Transverse colon (tissue), 4 donors: ENCODE measurements around the gene NUCB2. TPM values are rescaled to one million over a fixed set of nuclear protein-coding genes. Genes with fewer than 3 reads are reported as not detected.

ENCODE experiments used
- DNase-seq: peaks from one replicate; pipeline ENCODE4 v3.0.0-alpha.2; 2019
- H3K27ac ChIP-seq, 4 donors: fragments of 200-600 bp; sonication (generic); 2 replicates each; pipeline ENCODE4 v1.5.1; 2016 to 2018; ENCODE audit warnings: inconsistent platforms in 4 of 4
- H3K27me3 ChIP-seq: fragments of 200-600 bp; sonication (generic); 2 replicates; pipeline ENCODE4 v1.5.1; 2017; ENCODE audit warnings: inconsistent platforms
- H3K36me3 ChIP-seq, 4 donors: fragments of 200-600 bp; sonication (generic); 2 replicates each; pipeline ENCODE4 v1.5.1; 2017 to 2019; ENCODE audit warnings: inconsistent platforms in 4 of 4
- H3K4me1 ChIP-seq, 4 donors: fragments of 200-600 bp; sonication (generic); 2 replicates each; pipeline ENCODE4 v1.5.1; 2017 to 2020; ENCODE audit warnings: inconsistent platforms in 4 of 4
- H3K4me3 ChIP-seq, 4 donors: fragments of 200-600 bp; sonication (generic); 1 replicate in 1 of 4; 2 replicates in 3 of 4; pipeline versions ENCODE4 v1.5.1 to v1.6.1; 2017 to 2019; ENCODE audit warnings: inconsistent platforms in 4 of 4
- H3K9me3 ChIP-seq, 2 donors: fragments of 200-600 bp; sonication (generic); 2 replicates each; pipeline ENCODE4 v1.5.1; 2017 to 2019; ENCODE audit warnings: inconsistent platforms in 2 of 2
- CTCF ChIP-seq, 5 experiments: fragments of 200-600 bp in 3 of 5; fragments of 450-650 bp in 2 of 5; sonication (generic) in 3 of 5; IDR thresholded peaks; 1 replicate in 2 of 5; 2 replicates in 3 of 5; pipeline ENCODE4 v1.5.1; 2016 to 2017; ENCODE audit warnings: antibody characterized with exemption in 5 of 5, inconsistent platforms in 3 of 5, mild to moderate bottlenecking in 2 of 5, moderate library complexity in 1 of 5
- EP300 ChIP-seq: sonication (generic); formaldehyde crosslinking; IDR thresholded peaks from one replicate; pipeline ENCODE4 v1.6.1; 2017; ENCODE audit warnings: antibody characterized with exemption, low read depth
- POLR2A ChIP-seq: fragments of 450-650 bp; IDR thresholded peaks from one replicate; pipeline ENCODE4 v1.6.1; 2016; ENCODE audit warnings: antibody characterized with exemption, mild to moderate bottlenecking, moderate library complexity
- POLR2AphosphoS5 ChIP-seq, 3 donors: sonication (generic); formaldehyde crosslinking; IDR thresholded peaks; one replicate each; pipeline ENCODE4 v1.6.1; 2016; ENCODE audit warnings: antibody characterized with exemption in 3 of 3
- WGBS, 2 donors: methylation state at CpG; one replicate each; pipeline ENCODE4 v1.1.5; 2018; ENCODE audit warnings: low coverage in 1 of 2; 5-methylcytosine and 5-hydroxymethylcytosine counted together
- in situ Hi-C, 4 donors: fragments of 200-750 bp; cut with MboI; loops; one replicate each; pipeline versions ENCODE4 v1.15.0 to v1.15.1; 2017; ENCODE audit warnings: low sequenced_read_pairs in 3 of 4, low pct_ligation_motif_present in 1 of 4, low pct_unique_long_range_greater_than_20kb in 1 of 4
- intact Hi-C: fragments of 100-400 bp; cut with DNase I; formaldehyde crosslinking; loops from one replicate; pipeline ENCODE4 v1.15.1; 2023; ENCODE audit warnings: low total_unique reads
- total RNA-seq, 4 donors: library from RNA; depleted of rRNA; stranded (reverse); fragments of >200 nt; gene quantifications; one replicate each; pipeline ENCODE4 v1.1.0, GENCODE V29; 2016

Gene NUCB2
- total RNA-seq, 4 donors from 2014 or later, result 5.0 to 28.9 (median 13.4) TPM

GRCh38 chr11:17273211-17273610, 3.3 kb upstream of the NUCB2 start:
- no peaks in the 10 kb centered on the region for H3K36me3 ChIP-seq
- no peaks in the 10 kb centered on the region for H3K9me3 ChIP-seq
- WGBS, 2 donors, result 60% methylated on average over 6 of the region's 6 CpGs; no CpG with 5 or more reads in 1 of the 2 donors
- no peak overlapping the region for H3K27ac ChIP-seq
- H3K27me3 ChIP-seq, result no peaks in the 10 kb centered on the region
- H3K4me1 ChIP-seq, result peaks cover 4 to 12% (median 7%) of the 10 kb centered on the region in 4 donors
- TF ChIP-seq POLR2AphosphoS5 (IDR thresholded peaks at IDR 0.05), result no peak
- no peak for TF ChIP-seq CTCF (IDR thresholded peaks at IDR 0.05)
- TF ChIP-seq EP300, result no peak
- no peak for TF ChIP-seq POLR2A
- intact Hi-C loops, result no loop called here
- no peak for DNase-seq
- in situ Hi-C loops, result no loop called here
- no peak overlapping the region for H3K4me3 ChIP-seq

GRCh38 chr11:17273668-17274282, 2.8 kb upstream of the NUCB2 start:
- in situ Hi-C loops, result no loop called here
- WGBS, 2 donors, result 80% methylated on average over 1 to 5 of the region's 5 CpGs
- no peak for DNase-seq

GRCh38 chr11:17275400-17276235, 921 bp upstream of the NUCB2 start:
- Histone ChIP-seq H3K4me1 (peaks cover 4 to 13% (median 9%) of the 10 kb centered on the region in 4 donors), H3K27ac (peak overlapping the region; percentile 91 to 92 (median 91)), H3K9me3 (no peaks in the 10 kb centered on the region), H3K36me3 (no peaks in the 10 kb centered on the region), H3K27me3 (no peaks in the 10 kb centered on the region), H3K4me3 (peak overlapping the region; percentile 83 to 98 (median 93))
- in situ Hi-C loops, result no loop called here
- WGBS, 2 donors, result 57 to 74% methylated on average over 9 to 10 of the region's 10 CpGs
- TF ChIP-seq EP300 (no peak), CTCF (IDR thresholded peaks at IDR 0.05) (no peak), POLR2A (no peak), POLR2AphosphoS5 (IDR thresholded peaks at IDR 0.05) (no peak)
- intact Hi-C loops, result no loop called here
- no peak for DNase-seq

More at GRCh38 chr11:17273668-17274282, 2.8 kb upstream of the NUCB2 start:
- no peaks in the 10 kb centered on the region for H3K27me3 ChIP-seq
- H3K36me3 ChIP-seq, result no peaks in the 10 kb centered on the region
- no peaks in the 10 kb centered on the region for H3K9me3 ChIP-seq
- intact Hi-C loops, result no loop called here
- no peak overlapping the region for H3K4me3 ChIP-seq
- TF ChIP-seq POLR2A (no peak), CTCF (IDR thresholded peaks at IDR 0.05) (no peak), POLR2AphosphoS5 (IDR thresholded peaks at IDR 0.05) (no peak), EP300 (no peak)
- H3K27ac ChIP-seq, result no peak overlapping the region
- peaks cover 4 to 12% (median 7%) of the 10 kb centered on the region in 4 donors for H3K4me1 ChIP-seq

- in situ Hi-C loops (no loop called here), intact Hi-C loops (no loop called here)
- H3K4me3 ChIP-seq, result peak overlapping the region; percentile 83 to 98 (median 93)
- no peaks in the 10 kb centered on the region for H3K9me3 ChIP-seq
- H3K36me3 ChIP-seq, result no peaks in the 10 kb centered on the region
- no peak for DNase-seq
- 0 to 1% methylated on average over 3 to 17 of the region's 17 CpGs for WGBS, 2 donors
- H3K27me3 ChIP-seq, result no peaks in the 10 kb centered on the region
- peaks cover 4 to 13% (median 9%) of the 10 kb centered on the region in 4 donors for H3K4me1 ChIP-seq
- H3K27ac ChIP-seq, result peak overlapping the region; percentile 91 to 92 (median 91)
- TF ChIP-seq CTCF (IDR thresholded peaks at IDR 0.05), result no peak
- TF ChIP-seq POLR2AphosphoS5 (IDR thresholded peaks at IDR 0.05), result peak in 1 of 3 donors; percentile 11
- no peak for TF ChIP-seq EP300
- TF ChIP-seq POLR2A, result no peak
These were observed 565 bp downstream of the NUCB2 start for GRCh38 chr11:17277024-17277584.
